ENCODE measurements around the gene GPC3. TPM values are rescaled to one million over a fixed set of nuclear protein-coding genes. Genes with fewer than 3 reads are reported as not detected.

The GPC3 gene
- polyA plus RNA-seq, 2 of the 4 experiments (the other 2 are of a cell fraction), result not detected

DNA sequence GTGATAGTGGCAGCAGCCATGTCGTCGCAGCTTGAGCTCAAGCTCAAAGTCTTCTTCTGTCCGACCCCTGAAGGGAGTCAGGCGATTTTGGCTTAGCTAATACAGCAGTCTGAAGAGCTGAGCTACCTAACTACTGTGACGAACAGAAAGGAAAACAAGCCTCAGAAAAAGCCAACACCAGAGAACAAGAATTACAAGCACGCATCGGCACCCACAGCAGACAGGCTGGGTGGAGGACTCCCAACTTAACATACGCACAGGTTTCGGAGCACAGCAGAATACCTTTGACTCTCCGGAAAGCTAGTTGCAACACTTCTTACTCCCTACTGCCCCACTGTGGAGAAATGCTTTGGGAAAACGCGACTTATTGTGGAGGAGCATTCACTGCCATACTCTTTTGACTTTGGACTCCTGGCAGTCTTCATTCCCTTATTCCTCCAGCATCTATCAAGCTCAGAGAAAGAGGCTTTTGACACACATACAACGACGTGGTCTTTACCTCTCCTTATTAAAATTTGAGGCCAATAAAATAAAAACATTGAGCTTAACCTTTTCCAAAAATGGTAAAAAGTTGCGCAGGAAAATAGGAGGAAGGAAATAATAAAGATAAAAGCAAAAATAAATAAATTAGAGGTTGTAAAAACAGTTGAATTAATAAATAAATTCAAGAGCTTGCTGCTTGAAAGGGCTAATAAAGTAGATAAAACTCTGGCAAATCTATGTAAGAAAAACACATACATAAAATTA is 41.3 kb upstream of the GPC3 start:
- H3K4me3 ChIP-seq, result no peak overlapping the region
- WGBS (ENCODE audit: missing lambda C conversion rate), result 15% methylated on average over 14 of the region's 15 CpGs
- FAIRE-seq (no peak), DNase-seq (ENCODE audit: low read depth in 1 of 2, low spot score in 1 of 2) (peak; percentile 6 to 40), ATAC-seq (peak; percentile 54 to 81; a peak in 5 of 6 replicates)
- ChIA-PET CTCF (interaction anchor here (1.1 to 1.5 kb wide), 5 partner anchors 12 to 356 kb away, joined by 3 to 5 read pairs (median 3); no protein-coding TSS in a partner anchor), POLR2A (no interaction called here)
- TF ChIP-seq RNF2 (IDR thresholded peaks at IDR 0.05; ENCODE audit: borderline replicate concordance, low read depth) (no peak), GATA3 (IDR thresholded peaks at IDR 0.05; ENCODE audit: borderline replicate concordance) (no peak), HOXA7 (CRISPR knock-in tag; IDR thresholded peaks at IDR 0.05) (no peak), MAZ (IDR thresholded peaks at IDR 0.05; ENCODE audit: borderline replicate concordance, low read depth, low read length) (no peak), RCOR1 (IDR thresholded peaks at IDR 0.05; ENCODE audit: low read depth, low read length) (no peak), EP300 (IDR thresholded peaks at IDR 0.05) (no peak), ZNF302 (CRISPR knock-in tag; IDR thresholded peaks at IDR 0.05) (no peak), JUNB (IDR thresholded peaks at IDR 0.05) (no peak), NFE2L2 (conservative IDR thresholded peaks at IDR 0.05; ENCODE audit: low read length) (no peak), CEBPB (IDR thresholded peaks at IDR 0.05) (peak in 1 of 2 experiments; percentile 62; a peak in 2 of 4 replicates), HOXB5 (CRISPR knock-in tag; IDR thresholded peaks at IDR 0.05) (no peak), RAD21 (conservative IDR thresholded peaks at IDR 0.05 in 1 of 2, IDR thresholded peaks at IDR 0.05 in 1 of 2) (peak in 1 of 2 experiments; percentile 28; a peak in 2 of 5 replicates), NR3C1 (IDR thresholded peaks at IDR 0.05) (no peak), ESRRA (IDR thresholded peaks at IDR 0.05; ENCODE audit: borderline replicate concordance, low read length) (no peak), RARB (CRISPR knock-in tag; IDR thresholded peaks at IDR 0.05) (no peak), MAFK (IDR thresholded peaks at IDR 0.05; ENCODE audit: partially characterized antibody) (no peak), KDM1A (IDR thresholded peaks at IDR 0.05; ENCODE audit: low read depth) (no peak), HOXB13 (CRISPR knock-in tag; IDR thresholded peaks at IDR 0.05; ENCODE audit: low read depth) (no peak)
- TF ChIP-seq, protein P1, sequence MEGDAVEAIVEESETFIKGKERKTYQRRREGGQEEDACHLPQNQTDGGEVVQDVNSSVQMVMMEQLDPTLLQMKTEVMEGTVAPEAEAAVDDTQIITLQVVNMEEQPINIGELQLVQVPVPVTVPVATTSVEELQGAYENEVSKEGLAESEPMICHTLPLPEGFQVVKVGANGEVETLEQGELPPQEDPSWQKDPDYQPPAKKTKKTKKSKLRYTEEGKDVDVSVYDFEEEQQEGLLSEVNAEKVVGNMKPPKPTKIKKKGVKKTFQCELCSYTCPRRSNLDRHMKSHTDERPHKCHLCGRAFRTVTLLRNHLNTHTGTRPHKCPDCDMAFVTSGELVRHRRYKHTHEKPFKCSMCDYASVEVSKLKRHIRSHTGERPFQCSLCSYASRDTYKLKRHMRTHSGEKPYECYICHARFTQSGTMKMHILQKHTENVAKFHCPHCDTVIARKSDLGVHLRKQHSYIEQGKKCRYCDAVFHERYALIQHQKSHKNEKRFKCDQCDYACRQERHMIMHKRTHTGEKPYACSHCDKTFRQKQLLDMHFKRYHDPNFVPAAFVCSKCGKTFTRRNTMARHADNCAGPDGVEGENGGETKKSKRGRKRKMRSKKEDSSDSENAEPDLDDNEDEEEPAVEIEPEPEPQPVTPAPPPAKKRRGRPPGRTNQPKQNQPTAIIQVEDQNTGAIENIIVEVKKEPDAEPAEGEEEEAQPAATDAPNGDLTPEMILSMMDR (IDR thresholded peaks at IDR 0.05), result peak; percentile 37; the same call in 2 of the 3 replicates
- TF ChIP-seq, protein P2, sequence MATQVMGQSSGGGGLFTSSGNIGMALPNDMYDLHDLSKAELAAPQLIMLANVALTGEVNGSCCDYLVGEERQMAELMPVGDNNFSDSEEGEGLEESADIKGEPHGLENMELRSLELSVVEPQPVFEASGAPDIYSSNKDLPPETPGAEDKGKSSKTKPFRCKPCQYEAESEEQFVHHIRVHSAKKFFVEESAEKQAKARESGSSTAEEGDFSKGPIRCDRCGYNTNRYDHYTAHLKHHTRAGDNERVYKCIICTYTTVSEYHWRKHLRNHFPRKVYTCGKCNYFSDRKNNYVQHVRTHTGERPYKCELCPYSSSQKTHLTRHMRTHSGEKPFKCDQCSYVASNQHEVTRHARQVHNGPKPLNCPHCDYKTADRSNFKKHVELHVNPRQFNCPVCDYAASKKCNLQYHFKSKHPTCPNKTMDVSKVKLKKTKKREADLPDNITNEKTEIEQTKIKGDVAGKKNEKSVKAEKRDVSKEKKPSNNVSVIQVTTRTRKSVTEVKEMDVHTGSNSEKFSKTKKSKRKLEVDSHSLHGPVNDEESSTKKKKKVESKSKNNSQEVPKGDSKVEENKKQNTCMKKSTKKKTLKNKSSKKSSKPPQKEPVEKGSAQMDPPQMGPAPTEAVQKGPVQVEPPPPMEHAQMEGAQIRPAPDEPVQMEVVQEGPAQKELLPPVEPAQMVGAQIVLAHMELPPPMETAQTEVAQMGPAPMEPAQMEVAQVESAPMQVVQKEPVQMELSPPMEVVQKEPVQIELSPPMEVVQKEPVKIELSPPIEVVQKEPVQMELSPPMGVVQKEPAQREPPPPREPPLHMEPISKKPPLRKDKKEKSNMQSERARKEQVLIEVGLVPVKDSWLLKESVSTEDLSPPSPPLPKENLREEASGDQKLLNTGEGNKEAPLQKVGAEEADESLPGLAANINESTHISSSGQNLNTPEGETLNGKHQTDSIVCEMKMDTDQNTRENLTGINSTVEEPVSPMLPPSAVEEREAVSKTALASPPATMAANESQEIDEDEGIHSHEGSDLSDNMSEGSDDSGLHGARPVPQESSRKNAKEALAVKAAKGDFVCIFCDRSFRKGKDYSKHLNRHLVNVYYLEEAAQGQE (IDR thresholded peaks at IDR 0.05), result no peak
- H3K27ac ChIP-seq, result no peak overlapping the region
- H3K9me3 ChIP-seq, result no peaks in the 10 kb centered on the region
- peak overlapping the region; percentile 53; the same call in 2 of the 3 replicates for H3K4me2 ChIP-seq
- no peaks in the 10 kb centered on the region for H3K4me1 ChIP-seq

DNA sequence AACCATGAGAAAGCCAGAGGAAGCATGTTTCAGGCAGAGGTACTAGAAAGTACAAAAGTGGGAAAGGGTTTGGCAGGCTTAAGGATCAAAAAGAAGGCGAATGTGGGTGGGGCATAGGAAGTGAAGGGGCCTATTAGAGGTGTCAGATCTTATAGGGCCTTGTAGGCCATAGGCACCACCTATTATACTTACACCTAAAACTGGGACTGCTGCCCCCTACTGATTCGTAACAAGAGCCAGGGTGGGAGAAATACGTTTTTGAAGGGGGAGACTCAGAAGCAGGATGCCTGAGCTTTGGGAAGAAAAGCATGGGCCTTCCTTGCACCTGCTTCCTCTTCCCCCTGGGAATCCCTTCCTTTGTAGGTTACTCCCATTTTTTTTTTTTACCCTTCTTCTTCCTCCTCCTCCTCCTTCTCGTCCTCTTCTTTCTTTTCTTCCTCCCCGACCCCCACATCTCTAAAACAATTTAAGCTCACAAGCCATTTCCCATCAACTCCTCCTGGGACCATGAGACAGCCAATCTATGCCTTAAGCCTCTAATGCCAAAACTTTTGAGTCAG is 40.7 kb upstream of the GPC3 start:
- WGBS (ENCODE audit: missing lambda C conversion rate), result 12% methylated on average over 5 of the region's 5 CpGs
- ChIA-PET CTCF (interaction anchor here (1.3 to 1.5 kb wide), 3 partner anchors 232 to 235 kb away, joined by 3 to 5 read pairs (median 4); no protein-coding TSS in a partner anchor), POLR2A (no interaction called here)
- no peak overlapping the region for H3K4me2 ChIP-seq
- H3K4me3 ChIP-seq, result no peak overlapping the region
- H3K27ac ChIP-seq, result no peak overlapping the region
- no peak for TF ChIP-seq MAFK (IDR thresholded peaks at IDR 0.05; ENCODE audit: partially characterized antibody)
- no peak for TF ChIP-seq ESRRA (IDR thresholded peaks at IDR 0.05; ENCODE audit: borderline replicate concordance, low read length)
- no peak for TF ChIP-seq HOXB5 (CRISPR knock-in tag; IDR thresholded peaks at IDR 0.05)
- no peak for TF ChIP-seq CHD4 (IDR thresholded peaks at IDR 0.05; ENCODE audit: borderline replicate concordance)
- TF ChIP-seq FOSL2 (IDR thresholded peaks at IDR 0.05), result no peak
- TF ChIP-seq FOSL2 (CRISPR knock-in tag; IDR thresholded peaks at IDR 0.05), result no peak
- no peaks in the 10 kb centered on the region for H3K9me3 ChIP-seq
- no peaks in the 10 kb centered on the region for H3K4me1 ChIP-seq
- ATAC-seq (no peak), DNase-seq (ENCODE audit: low read depth in 1 of 2, low spot score in 1 of 2) (no peak), FAIRE-seq (no peak)
